Natural killer cell (primary cell): ENCODE data around the gene R3HDM4. TPM values are rescaled to one million over a fixed set of nuclear protein-coding genes. Genes with fewer than 3 reads are reported as not detected.

Source experiments
- ATAC-seq, 3 donors: fragments of 150-1000 bp in 2 of 3; fragments of 200-7000 bp in 1 of 3; cut with Tn5 transposase; 1 replicate in 1 of 3; 2 replicates in 2 of 3; pipeline ENCODE4 v1.10.0; 2021; ENCODE audit warnings: mild to moderate bottlenecking in 2 of 3, moderate library complexity in 2 of 3
- DNase-seq, 2 donors: peaks; one replicate each; pipeline versions ENCODE4 v3.0.0 to v3.0.0-alpha.2; 2013 to 2021; ENCODE audit warnings: mixed read lengths in 1 of 2
- H3K27ac ChIP-seq: one replicate; pipeline ENCODE4 v1.5.1; 2013; ENCODE audit warnings: mild to moderate bottlenecking, low read length
- H3K27me3 ChIP-seq: one replicate; pipeline ENCODE4 v1.6.1; 2013; ENCODE audit warnings: low read length; ENCODE audit not compliant: control insufficient read depth, insufficient read depth
- H3K36me3 ChIP-seq: one replicate; pipeline ENCODE4 v1.6.1; 2013; ENCODE audit warnings: low read length; ENCODE audit not compliant: control insufficient read depth, insufficient read depth
- H3K4me1 ChIP-seq: one replicate; pipeline ENCODE4 v1.6.1; 2013; ENCODE audit warnings: low read length; ENCODE audit not compliant: control insufficient read depth, insufficient read depth
- H3K4me3 ChIP-seq: one replicate; pipeline ENCODE4 v1.5.1; 2013; ENCODE audit warnings: low read length
- H3K9me3 ChIP-seq: one replicate; pipeline ENCODE4 v1.6.1; 2013; ENCODE audit warnings: low read length; ENCODE audit not compliant: control insufficient read depth, insufficient read depth
- H3K27ac Mint-ChIP-seq, 2 donors: one replicate each; pipeline ENCODE4 v1.8.0; 2022; ENCODE audit warnings: mild to moderate bottlenecking in 2 of 2, mixed read lengths in 2 of 2, moderate library complexity in 1 of 2
- H3K27me3 Mint-ChIP-seq, 2 donors: one replicate each; pipeline ENCODE4 v1.8.0; 2022; ENCODE audit warnings: low read depth in 2 of 2, mixed read lengths in 2 of 2
- H3K36me3 Mint-ChIP-seq: one replicate; pipeline ENCODE4 v1.8.0; 2022; ENCODE audit warnings: mixed read lengths
- H3K4me1 Mint-ChIP-seq, 2 donors: one replicate each; pipeline ENCODE4 v1.8.0; 2022; ENCODE audit warnings: mixed read lengths in 2 of 2
- H3K4me3 Mint-ChIP-seq: one replicate; pipeline ENCODE4 v1.8.0; 2022; ENCODE audit warnings: mild to moderate bottlenecking, moderate library complexity, mixed read lengths
- H3K9me3 Mint-ChIP-seq, 2 donors: one replicate each; pipeline ENCODE4 v1.8.0; 2022; ENCODE audit warnings: mixed read lengths in 2 of 2
- CTCF ChIP-seq: fragments of 200-600 bp; IDR thresholded peaks from one replicate; pipeline ENCODE4 v1.8.0; 2022; ENCODE audit warnings: antibody characterized with exemption
- WGBS: methylation state at CpG from one replicate; pipeline ENCODE4 v1.1.7; 2013; ENCODE audit warnings: missing lambda C conversion rate; ENCODE audit not compliant: insufficient coverage; 5-methylcytosine and 5-hydroxymethylcytosine counted together
- intact Hi-C: fragments of 100-400 bp; cut with micrococcal nuclease; formaldehyde crosslinking; loops from one replicate; pipeline ENCODE4 v1.14.2; 2022
- total RNA-seq, 4 donors: library from RNA; stranded (reverse); fragments of 120-200 nt in 1 of 4; gene quantifications; one replicate each; pipeline versions ENCODE4 v1.2.3 to v1.2.4, GENCODE V29; 2013 to 2022

R3HDM4 gene
- total RNA-seq, 3 donors from 2014 or later (not counting 1 experiment from before 2014, with no cell fraction given): 88.7 to 106 (median 97.8) TPM

DNA sequence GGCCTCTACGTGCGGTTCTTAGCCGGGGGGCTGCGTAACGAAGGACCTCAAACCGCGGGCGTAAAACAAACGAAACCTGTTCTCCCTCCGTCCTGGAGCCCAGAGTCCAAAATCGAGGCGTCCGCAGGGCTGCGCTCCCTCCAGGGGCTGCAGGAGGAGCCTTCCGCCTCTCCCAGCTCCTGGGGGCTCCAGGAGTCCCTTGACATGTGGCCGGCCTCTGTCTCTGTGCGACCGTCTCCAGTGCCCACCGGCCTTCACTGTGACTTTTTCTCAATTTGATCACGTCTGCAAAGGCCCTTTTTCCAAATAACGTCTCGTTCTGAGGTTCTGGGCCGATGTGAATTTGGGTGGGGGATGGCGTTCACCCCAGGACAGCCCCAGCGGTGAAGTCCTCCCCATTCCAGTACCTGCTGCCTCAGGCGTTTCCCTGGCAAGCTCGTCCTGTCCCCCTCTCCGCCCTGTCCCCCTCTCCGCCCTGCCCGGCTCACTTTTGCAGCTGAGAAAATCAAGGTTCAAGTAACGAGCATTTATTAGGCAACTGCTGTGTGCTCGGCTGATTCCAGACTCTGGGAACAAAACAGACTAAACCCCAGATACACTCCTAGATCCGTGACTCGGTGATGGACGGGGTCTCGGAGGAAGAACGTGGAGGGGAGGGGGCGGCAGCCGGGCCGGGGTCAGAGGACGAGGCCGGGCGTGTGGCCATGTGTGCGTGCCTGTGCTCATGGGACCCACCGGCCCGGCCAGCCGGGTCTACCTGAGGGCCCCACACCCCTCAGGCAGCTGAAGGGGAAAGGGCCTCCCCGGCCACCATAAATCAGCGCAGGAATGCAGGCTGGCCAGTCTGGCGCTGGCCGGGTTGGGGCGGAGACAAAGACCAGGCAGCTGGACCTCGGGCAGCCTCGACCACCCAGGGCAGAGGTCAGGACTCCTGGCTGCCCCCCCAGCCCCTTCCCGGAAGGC, 43.1 kb upstream of the R3HDM4 start:
- 97% methylated on average over 55 of the region's 55 CpGs for WGBS
- no peak for DNase-seq
- H3K27ac ChIP-seq: no peak overlapping the region

DNA sequence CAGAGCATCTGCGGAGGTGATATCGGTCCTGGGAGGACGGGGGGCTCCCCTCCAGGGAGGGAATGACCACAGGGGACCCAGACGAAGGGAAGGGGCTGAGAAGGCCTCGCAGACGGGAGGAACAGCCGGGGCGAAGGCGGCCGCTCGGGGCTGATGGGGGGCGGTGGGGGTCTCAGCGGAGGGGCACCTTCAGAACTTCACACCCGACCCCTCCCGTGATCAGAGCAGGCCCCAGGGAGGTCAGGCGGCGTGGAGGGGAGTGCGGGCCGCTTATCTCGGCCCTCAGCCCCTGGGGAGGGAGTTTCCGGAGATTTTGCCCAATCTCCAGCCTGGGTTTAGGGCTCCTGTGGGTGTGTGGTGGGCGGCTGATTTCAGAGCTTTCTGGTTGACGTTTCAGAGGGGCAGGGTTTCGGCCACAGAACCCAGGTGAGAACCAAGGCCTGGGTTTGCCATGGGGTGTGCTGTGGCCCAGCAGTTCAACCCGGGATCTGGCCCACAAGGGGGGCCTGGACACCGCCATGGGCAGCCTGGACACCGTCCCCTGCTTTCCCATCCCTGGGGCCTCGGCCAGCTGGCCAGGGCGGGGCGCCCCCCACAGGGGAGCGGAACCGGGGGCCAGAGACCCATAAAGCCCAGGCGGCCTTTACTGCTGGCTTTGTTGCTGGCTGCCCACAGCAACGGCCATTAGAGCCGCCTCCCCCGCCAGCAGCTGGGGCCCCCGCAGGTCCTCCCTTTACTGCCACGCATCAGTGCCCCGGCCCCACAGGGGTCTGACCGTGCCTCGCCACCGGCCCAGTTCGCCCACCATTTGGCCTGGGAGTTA, 41.9 kb upstream of the R3HDM4 start:
- TF ChIP-seq CTCF: no peak
- no peak overlapping the region for H3K4me3 Mint-ChIP-seq
- ATAC-seq: no peak
- Histone ChIP-seq H3K36me3 (no peaks in the 10 kb centered on the region), H3K27ac (no peak overlapping the region), H3K4me3 (no peak overlapping the region), H3K4me1 (peaks cover 23% of the 10 kb centered on the region), H3K27me3 (no peaks in the 10 kb centered on the region), H3K9me3 (no peaks in the 10 kb centered on the region)
- peak overlapping the region in 1 of 2 donors; percentile 40 for H3K27ac Mint-ChIP-seq
- H3K9me3 Mint-ChIP-seq: no peaks in the 10 kb centered on the region
- no peak for DNase-seq
- intact Hi-C loops: no loop called here
- WGBS: 85% methylated on average over 43 of the region's 43 CpGs
- no peaks in the 10 kb centered on the region for H3K27me3 Mint-ChIP-seq
- peaks cover 0 to 11% of the 10 kb centered on the region in 2 donors for H3K4me1 Mint-ChIP-seq
- H3K36me3 Mint-ChIP-seq: no peaks in the 10 kb centered on the region

More for the DNA sequence above, 43.1 kb upstream of the R3HDM4 start:
- H3K4me3 ChIP-seq: no peak overlapping the region
- no peaks in the 10 kb centered on the region for H3K9me3 ChIP-seq
- H3K36me3 ChIP-seq: peaks cover 2% of the 10 kb centered on the region
- peaks cover 21% of the 10 kb centered on the region for H3K4me1 ChIP-seq
- Mint-ChIP-seq H3K4me1 (peaks cover 0 to 11% of the 10 kb centered on the region in 2 donors), H3K4me3 (no peak overlapping the region), H3K36me3 (no peaks in the 10 kb centered on the region), H3K27me3 (no peaks in the 10 kb centered on the region), H3K9me3 (no peaks in the 10 kb centered on the region), H3K27ac (no peak overlapping the region)
- intact Hi-C loops: no loop called here
- no peak for ATAC-seq
- no peak for TF ChIP-seq CTCF
- H3K27me3 ChIP-seq: no peaks in the 10 kb centered on the region

DNA sequence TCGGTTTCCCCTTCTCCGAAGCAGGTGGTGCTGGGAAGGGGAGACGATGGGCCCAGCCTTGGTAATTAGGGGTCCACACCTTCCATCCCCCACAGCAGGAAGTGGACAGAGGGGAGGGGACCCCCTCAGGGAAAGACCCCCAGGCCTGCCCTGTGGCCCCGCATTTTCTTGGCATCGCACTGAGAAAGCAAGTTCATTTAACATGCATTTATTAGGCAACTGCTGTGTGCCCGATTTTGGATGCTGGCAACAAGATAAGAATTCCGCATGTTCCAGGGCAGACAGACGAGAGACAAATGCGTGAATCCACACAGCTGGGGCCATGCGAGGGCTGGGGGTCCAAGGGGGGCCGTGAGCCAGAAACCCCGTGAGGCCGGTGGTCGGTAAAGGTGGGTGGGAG, 41.3 kb upstream of the R3HDM4 start:
- DNase-seq (no peak), ATAC-seq (no peak)
- H3K4me3 Mint-ChIP-seq: no peak overlapping the region
- H3K27ac Mint-ChIP-seq: no peak overlapping the region
- peaks cover 0 to 11% of the 10 kb centered on the region in 2 donors for H3K4me1 Mint-ChIP-seq
- no peak overlapping the region for H3K27ac ChIP-seq
- H3K9me3 Mint-ChIP-seq: no peaks in the 10 kb centered on the region
- no peak overlapping the region for H3K4me3 ChIP-seq
- H3K9me3 ChIP-seq: no peaks in the 10 kb centered on the region
- WGBS: 92% methylated on average over 14 of the region's 14 CpGs
- no peaks in the 10 kb centered on the region for H3K36me3 Mint-ChIP-seq
- no peaks in the 10 kb centered on the region for H3K27me3 ChIP-seq
- H3K27me3 Mint-ChIP-seq: no peaks in the 10 kb centered on the region
- no peaks in the 10 kb centered on the region for H3K36me3 ChIP-seq
- peaks cover 23% of the 10 kb centered on the region for H3K4me1 ChIP-seq
- no peak for TF ChIP-seq CTCF
- intact Hi-C loops: no loop called here
